ENCODE measurements around the gene ATP6V0C. TPM values are rescaled to one million over a fixed set of nuclear protein-coding genes. Genes with fewer than 3 reads are reported as not detected.

Gene ATP6V0C
- 131 to 329 TPM (median 265 TPM) in 5 replicates for total RNA-seq (2022; extraction: Qiagen RNA extraction)

GRCh38 chr16:2513405-2514332, at the start of gene ATP6V0C:
Gene ATP6V0C (plus strand): TSS chr16:2513952. CDS start chr16:2514104, 152 bp downstream.

GRCh38 chr16:2471016-2471652, 42.6 kb upstream of the ATP6V0C start, which contains the start of gene NTN3:
Gene NTN3 (plus strand): TSS chr16:2471297. CDS start chr16:2471702, 405 bp downstream.

GRCh38 chr16:2474877-2475412, 38.8 kb upstream of the ATP6V0C start, which contains the start of gene TBC1D24:
Gene TBC1D24 (plus strand): TSS chr16:2475127. CDS start chr16:2496149, 21,022 bp downstream.

GRCh38 chr16:2520097-2520783, 6.5 kb downstream of the ATP6V0C start, which contains the start of gene AMDHD2:
Gene AMDHD2 (plus strand): TSS chr16:2520371. CDS start chr16:2520459, 88 bp downstream.

GRCh38 chr16:2531371-2531695, 17.6 kb downstream of the ATP6V0C start, which contains the start of gene CEMP1:
Gene CEMP1 (minus strand): TSS chr16:2531408. CDS start chr16:2531073, 335 bp downstream.

GRCh38 chr16:2537451-2538379, 24.0 kb downstream of the ATP6V0C start, which contains the start of gene PDPK1:
Gene PDPK1 (plus strand): TSS chr16:2538021. CDS start chr16:2538113, 92 bp downstream.

Other genes starting within 250 kb of the ATP6V0C start
- 258 to 289 TPM (median 262 TPM) in 5 replicates for gene RNPS1, start 245.8 kb upstream of the ATP6V0C start, total RNA-seq (2022; extraction: Qiagen RNA extraction)
- gene ABCA3, start 173.2 kb upstream of the ATP6V0C start, total RNA-seq (2022; extraction: Qiagen RNA extraction), result 15.9 to 23.7 TPM (median 20.9 TPM) in 5 replicates
- 16.9 to 25.5 TPM (median 24.8 TPM) in 5 replicates for gene CCNF, start 84.5 kb upstream of the ATP6V0C start, total RNA-seq (2022; extraction: Qiagen RNA extraction)
- 13.0 to 19.3 TPM (median 17.4 TPM) in 5 replicates for gene TEDC2, start 53.8 kb upstream of the ATP6V0C start, total RNA-seq (2022; extraction: Qiagen RNA extraction)
- 0.06 TPM in 1 of 5 replicates, not detected in the others for gene NTN3, start 42.7 kb upstream of the ATP6V0C start, total RNA-seq (2022; extraction: Qiagen RNA extraction)
- 4.4 to 9.1 TPM (median 8.2 TPM) in 5 replicates for gene TBC1D24, start 38.8 kb upstream of the ATP6V0C start, total RNA-seq (2022; extraction: Qiagen RNA extraction)
- gene AMDHD2, start 6.4 kb downstream of the ATP6V0C start, total RNA-seq (2022; extraction: Qiagen RNA extraction), result 14.7 to 22.9 TPM (median 19.9 TPM) in 5 replicates
- not detected in 5 replicates for gene CEMP1, start 17.5 kb downstream of the ATP6V0C start, total RNA-seq (2022; extraction: Qiagen RNA extraction)
- 17.9 to 25.7 TPM (median 23.2 TPM) in 5 replicates for gene PDPK1, start 24.1 kb downstream of the ATP6V0C start, total RNA-seq (2022; extraction: Qiagen RNA extraction)
- 34.6 to 43.4 TPM (median 42.9 TPM) in 5 replicates for gene KCTD5, start 168.6 kb downstream of the ATP6V0C start, total RNA-seq (2022; extraction: Qiagen RNA extraction)
- 1.1 to 2.4 TPM (median 1.5 TPM) in 5 replicates for gene PRSS27, start 206.3 kb downstream of the ATP6V0C start, total RNA-seq (2022; extraction: Qiagen RNA extraction)
- 272 to 485 TPM (median 450 TPM) in 5 replicates for gene SRRM2, start 238.7 kb downstream of the ATP6V0C start, total RNA-seq (2022; extraction: Qiagen RNA extraction)

Measured in A549 treated with dexamethasone at 1 μM for 4 hours (cell line).